Measurements from ENCODE around the gene SLC43A1. TPM values are rescaled to one million over a fixed set of nuclear protein-coding genes. Genes with fewer than 3 reads are reported as not detected.
A peak's percentile ranks its signal among the peaks of the same experiment; 100 is the strongest.

The SLC43A1 gene
- total and polyA plus RNA-seq, 2 of the 4 experiments (the other 2 are of a cell fraction): 10.0 to 17.0 TPM

DNA sequence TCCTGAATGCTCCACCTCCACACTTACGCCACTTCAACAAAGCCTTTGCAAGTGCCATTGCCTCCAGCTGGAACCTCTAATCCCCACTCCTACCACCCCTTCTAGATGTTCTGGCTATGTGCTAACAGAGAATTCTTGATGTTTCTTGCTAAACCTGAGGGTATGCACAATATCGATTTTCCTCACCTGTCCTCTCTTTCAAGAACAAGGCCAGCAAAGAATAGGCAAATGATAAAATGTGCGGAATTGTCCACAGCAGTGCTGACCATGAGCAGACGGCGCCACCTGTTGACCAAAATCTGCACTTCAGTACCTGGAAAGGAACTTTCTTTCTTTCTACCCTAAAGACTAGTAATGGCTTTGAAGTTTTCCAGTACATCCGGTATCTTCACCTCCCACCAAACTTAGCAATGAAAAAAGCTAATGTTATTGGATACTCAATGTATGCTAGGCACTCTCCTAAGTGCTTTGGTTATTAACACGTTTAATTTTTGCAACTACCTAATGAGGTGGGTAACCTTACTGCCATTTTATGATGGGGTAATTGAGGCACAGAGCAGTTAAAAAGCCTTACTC lies 11.6 kb upstream of the SLC43A1 start:
- DNase-seq (peak; percentile 59), ATAC-seq (ENCODE audit: low read depth) (peak; percentile 35)
- H2BK5ac ChIP-seq (ENCODE audit: low read depth, low read length, poor library complexity, severe bottlenecking): no peak overlapping the region
- no peak overlapping the region for H3K56ac ChIP-seq (ENCODE audit: extremely low read depth, insufficient read depth, low read length)
- BruUV-seq (replicated peaks): no TSS peak
- H2BK120ac ChIP-seq (ENCODE audit: low read depth, low read length): no peak overlapping the region
- H3K14ac ChIP-seq (replicated peaks; ENCODE audit: low read depth, low read length): no peak overlapping the region
- no peak overlapping the region for H3K4me3 ChIP-seq (ENCODE audit: insufficient read depth, low read depth, low read length)
- no peaks in the 10 kb centered on the region for H3K27me3 ChIP-seq (ENCODE audit: control insufficient read depth, insufficient read depth, low read length)
- no peak overlapping the region for H3K18ac ChIP-seq (ENCODE audit: low read depth, low read length)
- no peak overlapping the region for H3K4ac ChIP-seq (ENCODE audit: low read depth, low read length)
- peaks cover 4% of the 10 kb centered on the region; the same call in 1 of the 2 replicates for H3K36me3 ChIP-seq (ENCODE audit: control insufficient read depth, insufficient read depth, low read length)
- intact Hi-C loops (cut with micrococcal nuclease): loop anchor here (1.0 kb wide), 3 partner anchors 34 to 182 kb away; no protein-coding TSS in a partner anchor
- peaks cover 8% of the 10 kb centered on the region; the same call in 1 of the 2 replicates for H4K20me1 ChIP-seq (ENCODE audit: insufficient read depth, low read length)
- no peak overlapping the region for H2AK9ac ChIP-seq (replicated peaks; ENCODE audit: low read depth, low read length, poor library complexity)
- peaks cover 5% of the 10 kb centered on the region; the same call in 1 of the 2 replicates for H3K4me1 ChIP-seq (ENCODE audit: control insufficient read depth, insufficient read depth, low read length)
- H2BK20ac ChIP-seq (ENCODE audit: low read depth, low read length): no peak overlapping the region
- no peak overlapping the region for H3K27ac ChIP-seq (ENCODE audit: insufficient read depth, low read length)
- H3K79me1 ChIP-seq (ENCODE audit: low read depth in 1 of 2, low read length in 2 of 2): peaks cover 21 to 33% of the 10 kb centered on the region in 2 experiments
- H2BK15ac ChIP-seq (ENCODE audit: low read depth, low read length): no peak overlapping the region
- 0% methylated on average over 1 of the region's 7 CpGs; no CpG with 5 or more reads in 1 of the 2 experiments for WGBS, 2 experiments (ENCODE audit: extremely low coverage in 2 of 2, insufficient read length in 1 of 2)
- no peak overlapping the region for H4K8ac ChIP-seq (ENCODE audit: low read depth in 2 of 2, low read length in 2 of 2)
- no peak overlapping the region for H4K5ac ChIP-seq (ENCODE audit: low read depth, low read length)
- H2AK5ac ChIP-seq (ENCODE audit: low read depth, low read length): no peak overlapping the region
- H3K4me2 ChIP-seq (ENCODE audit: low read depth, low read length): no peak overlapping the region
- TF ChIP-seq, protein P1, sequence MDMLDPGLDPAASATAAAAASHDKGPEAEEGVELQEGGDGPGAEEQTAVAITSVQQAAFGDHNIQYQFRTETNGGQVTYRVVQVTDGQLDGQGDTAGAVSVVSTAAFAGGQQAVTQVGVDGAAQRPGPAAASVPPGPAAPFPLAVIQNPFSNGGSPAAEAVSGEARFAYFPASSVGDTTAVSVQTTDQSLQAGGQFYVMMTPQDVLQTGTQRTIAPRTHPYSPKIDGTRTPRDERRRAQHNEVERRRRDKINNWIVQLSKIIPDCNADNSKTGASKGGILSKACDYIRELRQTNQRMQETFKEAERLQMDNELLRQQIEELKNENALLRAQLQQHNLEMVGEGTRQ (IDR thresholded peaks at IDR 0.05; ENCODE audit: low read depth, low read length): no peak
- no peak for TF ChIP-seq CHD1 (IDR thresholded peaks at IDR 0.05; ENCODE audit: low read depth, low read length)
- TF ChIP-seq, protein P2, sequence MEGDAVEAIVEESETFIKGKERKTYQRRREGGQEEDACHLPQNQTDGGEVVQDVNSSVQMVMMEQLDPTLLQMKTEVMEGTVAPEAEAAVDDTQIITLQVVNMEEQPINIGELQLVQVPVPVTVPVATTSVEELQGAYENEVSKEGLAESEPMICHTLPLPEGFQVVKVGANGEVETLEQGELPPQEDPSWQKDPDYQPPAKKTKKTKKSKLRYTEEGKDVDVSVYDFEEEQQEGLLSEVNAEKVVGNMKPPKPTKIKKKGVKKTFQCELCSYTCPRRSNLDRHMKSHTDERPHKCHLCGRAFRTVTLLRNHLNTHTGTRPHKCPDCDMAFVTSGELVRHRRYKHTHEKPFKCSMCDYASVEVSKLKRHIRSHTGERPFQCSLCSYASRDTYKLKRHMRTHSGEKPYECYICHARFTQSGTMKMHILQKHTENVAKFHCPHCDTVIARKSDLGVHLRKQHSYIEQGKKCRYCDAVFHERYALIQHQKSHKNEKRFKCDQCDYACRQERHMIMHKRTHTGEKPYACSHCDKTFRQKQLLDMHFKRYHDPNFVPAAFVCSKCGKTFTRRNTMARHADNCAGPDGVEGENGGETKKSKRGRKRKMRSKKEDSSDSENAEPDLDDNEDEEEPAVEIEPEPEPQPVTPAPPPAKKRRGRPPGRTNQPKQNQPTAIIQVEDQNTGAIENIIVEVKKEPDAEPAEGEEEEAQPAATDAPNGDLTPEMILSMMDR (conservative IDR thresholded peaks at IDR 0.05; ENCODE audit: low read depth, low read length): peak; percentile 94
- no peak for TF ChIP-seq FOS (IDR thresholded peaks at IDR 0.05; ENCODE audit: low read depth, low read length)
- TF ChIP-seq POLR2A (IDR thresholded peaks at IDR 0.05; ENCODE audit: low read depth, low read length): no peak
- TF ChIP-seq CEBPB (IDR thresholded peaks at IDR 0.05; ENCODE audit: low read depth, low read length): no peak
- TF ChIP-seq RAD21 (IDR thresholded peaks at IDR 0.05; ENCODE audit: low read length): peak; percentile 96
- no peak for TF ChIP-seq MAFK (IDR thresholded peaks at IDR 0.05; ENCODE audit: low read depth, low read length)
- TF ChIP-seq RFX5 (IDR thresholded peaks at IDR 0.05; ENCODE audit: low read depth, low read length): no peak
- TF ChIP-seq, protein P3, sequence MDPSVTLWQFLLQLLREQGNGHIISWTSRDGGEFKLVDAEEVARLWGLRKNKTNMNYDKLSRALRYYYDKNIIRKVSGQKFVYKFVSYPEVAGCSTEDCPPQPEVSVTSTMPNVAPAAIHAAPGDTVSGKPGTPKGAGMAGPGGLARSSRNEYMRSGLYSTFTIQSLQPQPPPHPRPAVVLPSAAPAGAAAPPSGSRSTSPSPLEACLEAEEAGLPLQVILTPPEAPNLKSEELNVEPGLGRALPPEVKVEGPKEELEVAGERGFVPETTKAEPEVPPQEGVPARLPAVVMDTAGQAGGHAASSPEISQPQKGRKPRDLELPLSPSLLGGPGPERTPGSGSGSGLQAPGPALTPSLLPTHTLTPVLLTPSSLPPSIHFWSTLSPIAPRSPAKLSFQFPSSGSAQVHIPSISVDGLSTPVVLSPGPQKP (IDR thresholded peaks at IDR 0.05; ENCODE audit: borderline replicate concordance, low read depth, low read length): no peak
- TF ChIP-seq SMC3 (IDR thresholded peaks at IDR 0.05; ENCODE audit: low read depth, low read length): peak; percentile 77
- no peak for TF ChIP-seq BHLHE40 (IDR thresholded peaks at IDR 0.05; ENCODE audit: low read depth, low read length)
- TF ChIP-seq RCOR1 (IDR thresholded peaks at IDR 0.05; ENCODE audit: insufficient replicate concordance, low read length): no peak
- TF ChIP-seq MAZ (IDR thresholded peaks at IDR 0.05; ENCODE audit: borderline replicate concordance, low read depth, low read length): no peak
- POLR2A ChIA-PET (ENCODE audit: unreplicated experiment): no interaction called here
- dilution Hi-C loops (cut with HindIII; ENCODE audit: low sequenced_read_pairs, unreplicated experiment): no loop called here
- in situ Hi-C loops (cut with MboI; ENCODE audit: low sequenced_read_pairs): loop anchor here (5.0 kb wide), 2 partner anchors 70 to 185 kb away; no protein-coding TSS in a partner anchor
- no peak overlapping the region for H3K9ac ChIP-seq (ENCODE audit: low read depth, low read length)
- H3K23ac ChIP-seq (ENCODE audit: low read depth, low read length): no peak overlapping the region
- no peak overlapping the region for H2AFZ ChIP-seq (replicated peaks; ENCODE audit: low read length, poor library complexity)
- H3K9me1 ChIP-seq (ENCODE audit: insufficient read depth, low read length): no peaks in the 10 kb centered on the region
- CTCF ChIA-PET: interaction anchor here (1.0 to 3.6 kb wide), 11 partner anchors 10 to 189 kb away, joined by 3 to 22 read pairs (median 5); partner anchors contain the start of genes P2RX3 and SLC43A1
- no peak overlapping the region for H4K91ac ChIP-seq (ENCODE audit: insufficient read depth, low read depth, low read length)
- H3K9me3 ChIP-seq (ENCODE audit: control insufficient read depth, insufficient read depth, low read length): no peaks in the 10 kb centered on the region
